Ishikawa (cell line): ENCODE measurements around the gene TMEM232.

Source experiments
- CEBPB ChIP-seq: IDR thresholded peaks from 2 replicates; pipeline ENCODE4 v1.6.1; 2012
- CREB1 ChIP-seq: IDR thresholded peaks from 2 replicates; pipeline ENCODE4 v1.6.1; 2012; ENCODE audit warnings: low read depth
- EP300 ChIP-seq: IDR thresholded peaks from 2 replicates; pipeline ENCODE4 v1.6.1; 2012; ENCODE audit warnings: borderline replicate concordance
- FOXM1 ChIP-seq: IDR thresholded peaks from 2 replicates; pipeline ENCODE4 v1.6.1; 2012; ENCODE audit warnings: low read depth, borderline replicate concordance
- MAX ChIP-seq: IDR thresholded peaks from 2 replicates; pipeline ENCODE4 v1.6.1; 2012
- RAD21 ChIP-seq: IDR thresholded peaks from 2 replicates; pipeline ENCODE4 v1.6.1; 2012; ENCODE audit warnings: low read depth
- REST ChIP-seq: IDR thresholded peaks from 2 replicates; pipeline ENCODE4 v1.6.1; 2012; ENCODE audit warnings: low read depth, mild to moderate bottlenecking
- TAF1 ChIP-seq: IDR thresholded peaks from 2 replicates; pipeline ENCODE4 v1.6.1; 2012; ENCODE audit warnings: low read depth, mild to moderate bottlenecking
- TEAD4 ChIP-seq: IDR thresholded peaks from 2 replicates; pipeline ENCODE4 v1.6.1; 2012
- YY1 ChIP-seq: IDR thresholded peaks from 2 replicates; pipeline ENCODE4 v1.6.1; 2012; ENCODE audit warnings: low read depth

- TF ChIP-seq MAX (no peak), TAF1 (no peak), RAD21 (no peak), EP300 (no peak), TEAD4 (no peak), REST (no peak), YY1 (no peak), CEBPB (no peak), CREB1 (no peak), FOXM1 (no peak)
These were observed 45.4 kb downstream of the TMEM232 start for GRCh38 chr5:110681109-110681508.
